Measurements from ENCODE around the gene LIN28A. TPM values are rescaled to one million over a fixed set of nuclear protein-coding genes. Genes with fewer than 3 reads are reported as not detected.

LIN28A gene
- total and polyA plus RNA-seq, 3 experiments from 2014 or later: not detected

DNA sequence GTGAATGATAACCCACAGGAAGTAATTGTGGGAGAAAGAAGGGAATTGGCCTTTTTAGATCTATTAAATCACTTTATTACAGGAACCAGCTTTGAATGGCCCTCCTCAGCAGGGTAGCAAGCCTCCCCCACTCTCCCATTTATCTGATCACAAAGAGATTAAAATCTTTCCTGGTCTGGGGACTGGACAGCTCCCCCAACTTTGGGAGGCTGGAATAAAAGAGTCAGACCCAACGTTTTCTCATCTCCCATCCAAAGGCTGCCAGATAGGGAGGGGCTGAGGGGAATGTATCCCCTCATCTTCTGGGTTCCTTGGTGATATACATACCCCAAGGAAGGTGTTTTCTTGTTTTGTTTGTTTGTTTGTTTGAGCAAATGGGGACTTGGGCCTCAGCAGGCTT, 2.4 kb downstream of the LIN28A start:
- Mint-ChIP-seq H3K9me3 (peaks cover 0 to 2% (median 0%) of the 10 kb centered on the region in 5 donors), H3K36me3 (no peaks in the 10 kb centered on the region), H3K4me1 (peaks cover 17 to 28% (median 23%) of the 10 kb centered on the region in 3 donors), H3K4me3 (no peak overlapping the region), H3K27ac (peak overlapping the region in 1 of 8 donors; percentile 41), H3K27me3 (peaks cover 53 to 63% of the 10 kb centered on the region in 2 donors)
- Histone ChIP-seq H3K27ac (ENCODE audit: low read depth, low read length) (no peak overlapping the region), H3K4me1 (ENCODE audit: insufficient read depth, low read length) (peaks cover 20% of the 10 kb centered on the region), H3K36me3 (ENCODE audit: insufficient read depth, low read length) (no peaks in the 10 kb centered on the region), H3K9me3 (ENCODE audit: low read length) (no peaks in the 10 kb centered on the region), H3K4me3 (ENCODE audit: low read length) (no peak overlapping the region), H3K27me3 (ENCODE audit: insufficient read depth, low read length, poor library complexity, severe bottlenecking) (peaks cover 55% of the 10 kb centered on the region)
- DNase-seq: no peak
- POLR2A ChIA-PET: no interaction called here
- CTCF ChIA-PET: interaction anchor here (0.8 to 1.1 kb wide), 3 partner anchors 11 to 137 kb away, joined by 3 read pairs; no protein-coding TSS in a partner anchor

DNA sequence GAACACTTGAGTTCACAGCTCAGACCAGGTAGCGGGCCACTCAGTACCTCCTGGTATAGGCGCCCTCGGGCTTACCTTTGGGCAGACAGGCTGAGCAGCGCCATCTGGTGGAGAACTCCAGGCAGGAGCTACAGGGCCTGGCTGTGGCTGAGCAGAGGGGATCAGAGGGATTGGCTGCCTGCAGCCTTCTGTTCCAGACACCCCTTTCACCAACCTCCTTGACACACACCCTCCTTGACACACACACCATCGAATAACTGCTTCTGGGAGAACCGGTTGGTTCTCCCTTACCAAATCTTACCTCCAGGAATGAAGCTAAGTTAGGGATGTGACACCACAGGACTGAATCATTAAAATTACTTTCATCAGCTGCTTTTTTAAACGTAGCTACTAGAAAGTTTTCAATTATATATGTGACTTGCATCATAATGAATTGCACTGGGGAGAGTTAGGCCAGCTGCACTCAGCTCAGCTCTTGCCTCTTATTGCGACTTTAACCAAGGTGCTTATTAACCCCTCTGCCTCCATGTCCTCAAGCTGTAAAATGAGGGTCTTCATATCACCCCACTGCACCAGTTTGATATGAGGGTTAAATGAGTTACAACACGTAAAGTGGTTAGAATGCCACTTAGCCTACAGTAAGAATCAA, 6.6 kb downstream of the LIN28A start:
- Mint-ChIP-seq H3K9me3 (peaks cover 0 to 2% (median 0%) of the 10 kb centered on the region in 5 donors), H3K36me3 (no peaks in the 10 kb centered on the region), H3K4me1 (peaks cover 0 to 1% (median 0%) of the 10 kb centered on the region in 3 donors), H3K27ac (peak overlapping the region in 1 of 8 donors; percentile 66), H3K27me3 (peaks cover 21 to 35% of the 10 kb centered on the region in 2 donors), H3K4me3 (no peak overlapping the region)
- Histone ChIP-seq H3K36me3 (ENCODE audit: insufficient read depth, low read length) (no peaks in the 10 kb centered on the region), H3K27ac (ENCODE audit: low read depth, low read length) (no peak overlapping the region), H3K9me3 (ENCODE audit: low read length) (no peaks in the 10 kb centered on the region), H3K4me1 (ENCODE audit: insufficient read depth, low read length) (no peaks in the 10 kb centered on the region), H3K4me3 (ENCODE audit: low read length) (no peak overlapping the region), H3K27me3 (ENCODE audit: insufficient read depth, low read length, poor library complexity, severe bottlenecking) (peaks cover 20% of the 10 kb centered on the region)
- peak; percentile 70 to 88 (median 75) for DNase-seq
- ChIA-PET CTCF (interaction anchor here (0.6 to 4.6 kb wide), 61 partner anchors 9 to 619 kb away, joined by 3 to 42 read pairs (median 5); partner anchors contain the start of genes CD52, CEP85, DHDDS and HMGN2), POLR2A (interaction anchor here (0.5 to 1.1 kb wide), 7 partner anchors 15 to 313 kb away, joined by 3 to 6 read pairs (median 4); partner anchors contain the start of genes DHDDS and PDIK1L)

DNA sequence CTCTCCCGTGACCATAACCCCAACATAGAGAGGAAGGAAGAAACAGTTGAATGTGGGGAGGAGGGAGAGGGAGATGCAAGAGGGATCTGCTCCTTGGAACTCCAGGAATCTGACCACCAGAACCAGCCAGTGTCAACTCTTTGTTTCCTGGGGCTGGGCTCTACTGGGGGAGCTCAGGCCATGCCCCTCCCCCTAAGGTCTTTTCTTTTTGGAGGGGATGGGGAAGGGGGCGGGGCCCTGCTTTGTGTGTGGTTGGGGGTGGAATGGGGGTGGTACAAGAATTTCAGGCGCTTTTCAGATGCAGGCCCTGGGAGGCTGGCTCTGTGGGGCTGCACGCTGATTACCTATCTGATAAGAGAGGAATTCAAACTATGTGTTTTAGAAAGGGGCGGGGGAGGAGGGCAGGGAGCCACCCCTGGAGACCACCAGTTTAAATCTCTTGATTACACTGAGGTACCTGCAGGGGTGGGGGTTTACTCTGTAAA, 8.3 kb downstream of the LIN28A start:
- peaks cover 6% of the 10 kb centered on the region for H3K27me3 ChIP-seq (ENCODE audit: insufficient read depth, low read length, poor library complexity, severe bottlenecking)
- no peaks in the 10 kb centered on the region for H3K4me1 Mint-ChIP-seq
- no peak overlapping the region for H3K27ac Mint-ChIP-seq
- CTCF ChIA-PET: interaction anchor here (2.4 to 4.6 kb wide), 3 partner anchors 22 to 249 kb away, joined by 10 to 23 read pairs (median 22); partner anchors contain the start of genes CEP85 and ZNF593
- no peaks in the 10 kb centered on the region for H3K36me3 Mint-ChIP-seq
- DNase-seq: no peak
- H3K9me3 Mint-ChIP-seq: no peaks in the 10 kb centered on the region
- H3K27ac ChIP-seq (ENCODE audit: low read depth, low read length): no peak overlapping the region
- peaks cover 6 to 25% of the 10 kb centered on the region in 2 donors for H3K27me3 Mint-ChIP-seq
- no peak overlapping the region for H3K4me3 Mint-ChIP-seq
- POLR2A ChIA-PET: interaction anchor here (0.5 kb wide), 1 partner anchor 98 kb away, joined by 3 read pairs; no protein-coding TSS in a partner anchor
- H3K4me3 ChIP-seq (ENCODE audit: low read length): no peak overlapping the region
- no peaks in the 10 kb centered on the region for H3K4me1 ChIP-seq (ENCODE audit: insufficient read depth, low read length)
- no peaks in the 10 kb centered on the region for H3K36me3 ChIP-seq (ENCODE audit: insufficient read depth, low read length)
- no peaks in the 10 kb centered on the region for H3K9me3 ChIP-seq (ENCODE audit: low read length)

DNA sequence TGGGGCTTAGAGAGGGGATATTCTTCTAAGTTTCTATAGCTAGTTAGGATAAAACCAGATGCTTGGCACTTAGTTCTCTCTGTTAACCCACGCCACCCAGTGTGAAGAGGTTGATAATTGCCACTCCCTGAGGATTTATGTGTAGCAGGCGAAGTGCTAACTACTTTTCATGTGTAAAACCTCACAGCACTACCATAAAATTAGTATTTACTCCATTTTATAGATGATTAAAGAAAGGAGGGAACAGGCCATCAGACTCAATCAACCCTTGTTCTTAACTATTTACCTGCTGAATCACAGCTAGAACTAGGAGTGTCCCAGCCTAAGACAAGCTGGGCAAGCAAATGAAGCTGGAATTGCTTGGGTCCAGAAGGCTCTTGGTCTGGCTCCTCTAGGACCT, 8.9 kb downstream of the LIN28A start:
- H3K36me3 ChIP-seq (ENCODE audit: insufficient read depth, low read length): no peaks in the 10 kb centered on the region
- DNase-seq: no peak
- H3K9me3 Mint-ChIP-seq: no peaks in the 10 kb centered on the region

DNA sequence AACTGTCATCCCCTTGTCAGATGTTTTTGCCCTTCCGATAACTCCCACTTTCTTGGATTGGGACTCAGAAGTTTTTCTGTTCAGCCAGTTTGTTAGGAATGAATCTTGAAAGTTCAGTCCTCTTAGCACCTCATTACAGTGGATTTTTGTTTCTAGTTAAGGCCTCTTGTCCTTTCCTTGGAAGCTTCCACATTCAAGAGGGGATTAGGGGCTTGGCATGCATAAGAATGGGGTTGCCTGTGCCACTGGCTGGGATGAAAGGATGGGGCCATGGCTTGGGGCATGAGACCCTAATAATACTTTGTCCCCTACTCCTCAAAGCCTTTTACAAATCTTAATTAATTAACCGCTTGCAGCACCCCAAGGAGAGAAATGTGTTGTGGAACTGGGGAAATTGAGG, 19.1 kb downstream of the LIN28A start:
- no peaks in the 10 kb centered on the region for H3K9me3 Mint-ChIP-seq
- no peak overlapping the region for H3K27ac Mint-ChIP-seq
- Histone ChIP-seq H3K4me1 (ENCODE audit: insufficient read depth, low read length) (peaks cover 19% of the 10 kb centered on the region), H3K36me3 (ENCODE audit: insufficient read depth, low read length) (peaks cover 3% of the 10 kb centered on the region), H3K27ac (ENCODE audit: low read depth, low read length) (no peak overlapping the region), H3K4me3 (ENCODE audit: low read length) (no peak overlapping the region), H3K9me3 (ENCODE audit: low read length) (no peaks in the 10 kb centered on the region), H3K27me3 (ENCODE audit: insufficient read depth, low read length, poor library complexity, severe bottlenecking) (no peaks in the 10 kb centered on the region)
- H3K4me1 Mint-ChIP-seq: peaks cover 19 to 24% (median 24%) of the 10 kb centered on the region in 3 donors
- ChIA-PET POLR2A (interaction anchor here (0.7 kb wide), 1 partner anchor 1041 kb away, joined by 3 read pairs; no protein-coding TSS in a partner anchor), CTCF (interaction anchor here (0.6 to 3.8 kb wide), 3 partner anchors 9 to 393 kb away, joined by 3 to 23 read pairs (median 4); no protein-coding TSS in a partner anchor)
- peak overlapping the region in 1 of 7 donors; percentile 63 for H3K4me3 Mint-ChIP-seq
- no peak for DNase-seq
- H3K36me3 Mint-ChIP-seq: peaks cover 4 to 10% (median 5%) of the 10 kb centered on the region in 3 donors
- peaks cover 11 to 19% of the 10 kb centered on the region in 2 donors for H3K27me3 Mint-ChIP-seq

More for the DNA sequence above, 8.9 kb downstream of the LIN28A start:
- Histone ChIP-seq H3K4me1 (ENCODE audit: insufficient read depth, low read length) (no peaks in the 10 kb centered on the region), H3K4me3 (ENCODE audit: low read length) (no peak overlapping the region), H3K27me3 (ENCODE audit: insufficient read depth, low read length, poor library complexity, severe bottlenecking) (peaks cover 2% of the 10 kb centered on the region), H3K27ac (ENCODE audit: low read depth, low read length) (no peak overlapping the region), H3K9me3 (ENCODE audit: low read length) (no peaks in the 10 kb centered on the region)
- Mint-ChIP-seq H3K27me3 (peaks cover 3 to 19% of the 10 kb centered on the region in 2 donors), H3K27ac (no peak overlapping the region), H3K36me3 (no peaks in the 10 kb centered on the region), H3K4me3 (no peak overlapping the region), H3K4me1 (no peaks in the 10 kb centered on the region)
- CTCF ChIA-PET: interaction anchor here (1.2 to 4.6 kb wide), 2 partner anchors 13 to 185 kb away, joined by 4 to 23 read pairs; partner anchors contain the start of genes CEP85 and DHDDS
- POLR2A ChIA-PET: interaction anchor here (0.5 to 0.6 kb wide), 3 partner anchors 11 to 99 kb away, joined by 3 to 4 read pairs (median 3); no protein-coding TSS in a partner anchor

DNA sequence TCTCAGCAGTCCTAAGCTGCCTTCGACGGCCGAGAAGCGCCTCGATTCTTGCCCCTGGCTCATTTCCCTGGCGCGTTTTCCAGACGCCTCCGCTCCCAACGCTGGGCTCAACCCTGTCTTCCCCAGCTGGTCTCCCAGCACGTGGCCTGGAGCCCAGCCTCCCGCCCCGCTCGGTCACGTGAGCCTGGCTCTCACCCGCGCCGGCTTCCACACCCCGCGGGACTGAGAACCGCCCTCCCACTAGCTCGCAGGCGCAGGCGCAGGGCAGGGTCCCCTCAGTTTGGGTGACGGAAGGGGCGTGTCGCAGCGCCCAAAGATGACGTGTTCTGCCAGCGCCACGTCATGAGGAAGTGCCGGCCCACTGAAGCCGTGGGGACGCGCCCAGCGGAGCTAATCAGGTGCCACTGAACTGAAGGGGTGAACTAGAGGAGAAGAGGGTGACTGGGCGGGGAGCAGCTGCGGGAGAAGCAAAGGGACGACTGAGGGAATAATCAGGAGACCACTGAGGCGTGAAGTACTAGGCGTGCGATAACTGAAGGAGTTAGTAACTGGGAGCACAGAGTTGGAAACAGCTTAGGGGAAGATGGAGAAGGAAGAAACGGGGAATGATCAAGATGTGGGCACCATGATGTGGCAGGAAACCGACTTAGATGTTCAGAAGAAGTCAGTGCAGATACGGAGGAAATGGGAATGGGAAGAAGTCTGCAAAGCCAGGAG, 21.5 kb downstream of the LIN28A start, which contains the start of gene DHDDS:
Gene DHDDS (plus strand): TSS at position 343 of the 717 bp plus-strand sequence. CDS start 625 bp downstream, outside the sequence.
- Mint-ChIP-seq H3K27me3 (peaks cover 0 to 6% of the 10 kb centered on the region in 2 donors), H3K9me3 (no peaks in the 10 kb centered on the region), H3K27ac (peak within 1 kb of the TSS; percentile 75 to 99 (median 96)), H3K4me3 (peak within 1 kb of the TSS; percentile 90 to 98 (median 94)), H3K36me3 (peaks cover 4 to 14% (median 5%) of the 10 kb centered on the region in 3 donors), H3K4me1 (peaks cover 19 to 24% (median 24%) of the 10 kb centered on the region in 3 donors)
- Histone ChIP-seq H3K27ac (ENCODE audit: low read depth, low read length) (peak within 1 kb of the TSS; percentile 70), H3K9me3 (ENCODE audit: low read length) (no peaks in the 10 kb centered on the region), H3K4me3 (ENCODE audit: low read length) (peak within 1 kb of the TSS; percentile 69), H3K27me3 (ENCODE audit: insufficient read depth, low read length, poor library complexity, severe bottlenecking) (no peaks in the 10 kb centered on the region), H3K4me1 (ENCODE audit: insufficient read depth, low read length) (peaks cover 19% of the 10 kb centered on the region), H3K36me3 (ENCODE audit: insufficient read depth, low read length) (peaks cover 3% of the 10 kb centered on the region)
- peak; percentile 96 to 98 (median 97) for DNase-seq
- POLR2A ChIA-PET: interaction anchor here (0.6 to 1.2 kb wide), 8 partner anchors 15 to 306 kb away, joined by 3 to 17 read pairs (median 4); partner anchors contain the start of gene HMGN2
- CTCF ChIA-PET: interaction anchor here (0.6 to 3.8 kb wide), 14 partner anchors 12 to 396 kb away, joined by 3 to 23 read pairs (median 4); partner anchors contain the start of genes CEP85, HMGN2 and ZNF593

DNA sequence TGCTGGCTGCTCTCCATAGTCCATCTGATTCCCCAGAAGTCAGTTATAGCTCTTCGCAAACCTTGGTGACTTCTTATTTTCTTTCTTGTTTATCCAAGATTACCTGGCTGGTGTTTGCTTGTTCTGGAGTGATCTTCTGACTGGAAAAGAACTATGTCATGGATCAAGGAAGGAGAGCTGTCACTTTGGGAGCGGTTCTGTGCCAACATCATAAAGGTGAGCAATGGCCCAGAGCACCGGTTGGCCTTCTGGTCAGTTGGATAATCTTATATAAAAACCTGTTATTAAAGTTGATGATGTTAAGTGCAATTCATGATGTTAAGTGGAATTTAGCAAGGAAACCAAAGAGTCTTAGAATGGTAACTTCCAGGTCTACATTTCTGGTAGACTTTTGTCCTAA, 22.2 kb downstream of the LIN28A start:
- peak overlapping the region; percentile 90 to 98 (median 94) for H3K4me3 Mint-ChIP-seq

More for the DNA sequence above, 22.2 kb downstream of the LIN28A start:
- POLR2A ChIA-PET: interaction anchor here (1.1 to 1.2 kb wide), 2 partner anchors 40 to 306 kb away, joined by 4 to 17 read pairs; partner anchors contain the start of gene HMGN2
- H3K27ac Mint-ChIP-seq: peak overlapping the region in 7 of 8 donors; percentile 75 to 99 (median 97)
- H3K27me3 Mint-ChIP-seq: peaks cover 0 to 4% of the 10 kb centered on the region in 2 donors
- H3K4me3 ChIP-seq (ENCODE audit: low read length): peak overlapping the region; percentile 69
- peaks cover 5% of the 10 kb centered on the region for H3K36me3 ChIP-seq (ENCODE audit: insufficient read depth, low read length)
- peak overlapping the region; percentile 70 for H3K27ac ChIP-seq (ENCODE audit: low read depth, low read length)
- no peaks in the 10 kb centered on the region for H3K27me3 ChIP-seq (ENCODE audit: insufficient read depth, low read length, poor library complexity, severe bottlenecking)
- peaks cover 4 to 16% (median 5%) of the 10 kb centered on the region in 3 donors for H3K36me3 Mint-ChIP-seq
- no peaks in the 10 kb centered on the region for H3K9me3 ChIP-seq (ENCODE audit: low read length)
- DNase-seq: no peak
- CTCF ChIA-PET: interaction anchor here (1.0 to 3.8 kb wide), 9 partner anchors 13 to 397 kb away, joined by 3 to 23 read pairs (median 5); partner anchors contain the start of genes CEP85, HMGN2 and ZNF593
- H3K9me3 Mint-ChIP-seq: no peaks in the 10 kb centered on the region
- H3K4me1 Mint-ChIP-seq: peaks cover 19 to 24% (median 24%) of the 10 kb centered on the region in 3 donors
- peaks cover 19% of the 10 kb centered on the region for H3K4me1 ChIP-seq (ENCODE audit: insufficient read depth, low read length)
